ENCODE data around the gene NXN.
"Not testable (repeated sequence)": the region's sequence is repeated elsewhere in the genome, so short reads cannot be mapped to it uniquely, and the experiment has no call there.

Gene NXN

DNA sequence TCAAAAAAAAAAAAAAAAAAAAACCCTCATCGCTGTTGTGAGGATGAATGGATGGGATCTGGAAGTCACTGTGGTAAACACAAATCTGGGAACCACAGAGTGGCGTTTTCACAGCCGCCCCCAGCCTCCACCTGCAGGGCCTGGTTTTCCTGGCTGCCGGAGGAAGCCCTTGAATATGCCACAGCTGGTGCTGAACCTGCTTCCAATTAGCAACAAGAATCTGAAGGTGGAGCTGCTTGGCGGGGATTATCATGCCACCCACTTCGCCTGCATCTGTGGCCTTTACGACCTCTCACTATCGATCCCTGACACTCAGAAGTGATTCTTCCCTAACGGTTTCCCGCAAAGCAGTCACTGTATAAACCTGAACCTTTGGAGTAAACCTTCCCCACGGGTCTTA lies 181.3 kb downstream of the NXN start:
- Mint-ChIP-seq H3K27ac (no peak overlapping the region), H3K9me3 (no peaks in the 10 kb centered on the region), H3K4me3 (no peak overlapping the region), H3K27me3 (no peaks in the 10 kb centered on the region), H3K36me3 (peaks cover 8 to 21% of the 10 kb centered on the region in 2 donors), H3K4me1 (peaks cover 4 to 7% of the 10 kb centered on the region in 2 donors)
- no peak for ATAC-seq (replicated peaks)
- no peak for DNase-seq

DNA sequence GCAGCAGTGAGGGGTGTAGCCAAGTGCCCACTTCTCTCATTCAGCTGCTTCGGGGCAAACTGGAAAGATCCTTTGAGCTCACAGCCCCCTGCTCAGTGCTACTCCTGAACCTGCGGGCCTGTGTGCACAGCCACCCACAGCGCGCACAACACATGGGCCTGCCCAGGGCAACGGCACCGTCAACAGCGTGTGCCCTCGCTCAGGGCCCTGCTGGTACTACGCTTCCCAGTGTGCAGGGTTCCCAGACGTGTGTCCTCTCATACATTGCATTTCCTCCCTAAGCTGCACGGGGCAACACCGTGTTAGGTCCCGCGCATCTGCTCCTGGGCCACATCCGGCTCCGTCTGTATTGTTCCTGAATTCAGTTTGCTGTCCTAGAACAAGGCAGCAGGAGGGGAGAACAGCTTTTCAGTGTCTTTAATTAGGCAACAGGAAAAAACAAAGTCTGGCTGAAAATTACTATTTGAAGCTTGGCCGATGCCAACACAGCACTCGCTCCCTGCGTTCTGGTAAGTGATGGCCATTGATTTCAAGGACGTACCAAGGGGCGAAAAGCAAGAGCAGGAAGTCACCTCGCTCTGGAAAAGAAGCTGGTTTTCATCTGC lies 182.2 kb downstream of the NXN start:
- H3K4me3 Mint-ChIP-seq = no peak overlapping the region
- H3K36me3 Mint-ChIP-seq = peaks cover 15 to 26% of the 10 kb centered on the region in 2 donors
- H3K27me3 Mint-ChIP-seq = no peaks in the 10 kb centered on the region
- no peak overlapping the region for H3K27ac Mint-ChIP-seq
- no peak for ATAC-seq (replicated peaks)
- H3K4me1 Mint-ChIP-seq = peaks cover 4 to 7% of the 10 kb centered on the region in 2 donors
- DNase-seq = no peak
- H3K9me3 Mint-ChIP-seq = no peaks in the 10 kb centered on the region

DNA sequence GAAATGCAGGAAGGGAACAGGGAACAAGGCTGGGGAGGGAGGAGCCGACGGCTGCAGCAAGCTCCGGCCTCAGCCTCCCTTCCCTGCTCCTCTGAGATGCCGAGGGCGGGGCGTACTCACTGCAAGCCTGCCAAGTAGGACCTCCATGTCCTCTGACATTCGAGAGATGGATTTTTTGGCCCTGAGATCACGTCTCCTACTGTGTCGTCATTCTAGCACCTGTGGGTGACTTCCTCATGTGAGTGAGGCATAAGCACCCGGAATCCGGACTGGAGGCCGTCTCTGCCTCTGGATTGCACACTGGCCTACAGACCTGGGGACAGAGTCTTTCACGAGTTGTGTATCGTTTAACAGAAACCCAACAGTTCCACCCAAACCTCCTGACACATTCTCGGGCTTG lies 183.0 kb downstream of the NXN start:
- Mint-ChIP-seq H3K27me3 (no peaks in the 10 kb centered on the region), H3K9me3 (no peaks in the 10 kb centered on the region), H3K27ac (no peak overlapping the region), H3K36me3 (peaks cover 18 to 30% of the 10 kb centered on the region in 2 donors), H3K4me1 (peaks cover 4 to 7% of the 10 kb centered on the region in 2 donors), H3K4me3 (no peak overlapping the region)
- ATAC-seq (replicated peaks) (no peak), DNase-seq (no peak)

DNA sequence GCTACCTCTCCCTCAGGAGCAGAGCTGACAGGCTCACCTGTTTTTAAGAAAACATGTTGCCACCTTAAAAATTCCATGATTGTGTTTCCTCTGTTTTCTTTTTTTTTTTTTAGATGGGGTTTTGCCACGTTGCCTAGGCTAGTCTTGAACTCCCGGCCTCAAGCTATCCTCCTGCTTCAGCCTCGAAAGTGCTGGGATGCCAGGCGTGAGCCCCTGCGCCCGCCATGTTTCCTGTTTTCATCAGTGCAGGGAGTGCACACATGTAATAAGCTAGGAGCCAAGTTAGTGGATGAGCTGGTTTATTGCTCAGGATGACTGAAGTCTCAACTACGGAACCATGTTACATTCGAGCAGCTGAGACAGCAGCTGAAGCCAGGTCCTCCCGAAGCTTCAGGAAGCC lies 183.9 kb downstream of the NXN start:
- peaks cover 4 to 12% of the 10 kb centered on the region in 2 donors for H3K4me1 Mint-ChIP-seq
- no peaks in the 10 kb centered on the region for H3K27me3 Mint-ChIP-seq
- H3K9me3 Mint-ChIP-seq = no peaks in the 10 kb centered on the region
- ATAC-seq (replicated peaks) = no peak
- no peak overlapping the region for H3K4me3 Mint-ChIP-seq
- no peak for DNase-seq
- no peak overlapping the region for H3K27ac Mint-ChIP-seq
- H3K36me3 Mint-ChIP-seq = peaks cover 27 to 39% of the 10 kb centered on the region in 2 donors

DNA sequence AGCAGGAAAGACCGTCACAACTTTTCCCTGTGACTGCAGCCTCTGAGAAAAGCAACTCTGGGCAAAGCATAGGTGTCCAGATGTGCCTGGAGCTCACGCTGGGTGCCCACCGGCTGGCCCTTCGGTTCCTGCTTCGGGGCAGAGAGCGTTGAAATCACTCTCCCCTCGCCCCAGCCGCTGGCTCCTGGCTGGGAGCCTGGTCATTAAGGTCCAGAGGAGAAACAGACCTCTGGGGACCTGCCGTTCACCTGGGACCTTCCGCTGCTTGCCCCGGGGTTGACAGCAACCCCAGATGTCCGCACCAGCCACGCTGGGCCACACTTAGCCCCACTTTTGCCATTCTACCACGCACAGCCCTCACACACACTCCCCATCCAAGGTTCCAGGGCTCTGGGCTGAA lies 184.3 kb downstream of the NXN start:
- Mint-ChIP-seq H3K36me3 (peaks cover 27 to 40% of the 10 kb centered on the region in 2 donors), H3K4me3 (no peak overlapping the region), H3K27me3 (no peaks in the 10 kb centered on the region), H3K27ac (no peak overlapping the region), H3K4me1 (peaks cover 4 to 12% of the 10 kb centered on the region in 2 donors), H3K9me3 (no peaks in the 10 kb centered on the region)
- no peak for ATAC-seq (replicated peaks)
- DNase-seq = no peak

DNA sequence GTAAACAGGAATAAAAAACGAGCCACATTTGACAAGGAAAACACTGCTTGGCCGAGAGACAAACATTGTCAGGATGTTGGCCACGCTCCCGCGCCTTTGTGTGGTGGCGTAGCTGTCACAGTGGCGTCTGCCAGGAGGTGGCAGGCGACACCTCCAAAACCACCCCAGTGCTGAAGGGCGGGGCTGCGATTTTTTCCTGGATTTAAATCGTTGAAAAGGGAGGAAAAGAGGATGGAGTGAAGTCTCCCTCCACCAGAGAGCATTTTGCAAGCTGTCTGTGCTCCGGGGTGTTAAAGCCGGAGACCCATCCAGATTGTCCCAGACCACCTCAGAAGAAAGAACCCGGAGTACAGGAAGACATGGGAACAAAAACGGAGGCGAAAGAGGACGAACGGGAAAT lies 184.7 kb downstream of the NXN start:
- peaks cover 4 to 12% of the 10 kb centered on the region in 2 donors for H3K4me1 Mint-ChIP-seq
- no peaks in the 10 kb centered on the region for H3K27me3 Mint-ChIP-seq
- H3K9me3 Mint-ChIP-seq = no peaks in the 10 kb centered on the region
- DNase-seq (peak; percentile 23), ATAC-seq (replicated peaks) (peak; percentile 81 to 83)
- peak overlapping the region; percentile 36 to 69 for H3K4me3 Mint-ChIP-seq
- peak overlapping the region; percentile 25 for H3K27ac Mint-ChIP-seq
- peaks cover 30 to 44% of the 10 kb centered on the region in 2 donors for H3K36me3 Mint-ChIP-seq

DNA sequence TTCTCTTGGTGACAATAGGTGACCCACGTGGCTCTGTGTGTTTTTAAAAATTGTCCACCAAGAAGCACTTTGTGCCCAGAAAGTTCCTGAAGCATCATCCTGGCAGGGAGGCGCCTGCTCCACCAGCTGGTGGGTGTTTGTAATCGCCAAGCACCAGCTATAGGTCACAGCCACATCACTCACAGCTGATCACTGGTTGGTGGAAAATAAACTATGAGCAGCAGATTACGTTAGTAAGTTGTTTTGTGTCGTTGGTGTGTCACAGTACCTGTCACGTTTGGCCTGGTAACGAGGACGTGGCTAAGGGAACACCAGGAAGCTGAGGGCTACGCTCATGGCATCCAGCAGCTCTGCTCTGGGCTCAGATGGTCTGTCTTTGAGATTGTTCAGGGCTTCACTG lies 187.3 kb downstream of the NXN start:
- H3K27me3 Mint-ChIP-seq = no peaks in the 10 kb centered on the region
- H3K4me3 Mint-ChIP-seq = no peak overlapping the region
- DNase-seq = no peak
- ATAC-seq (replicated peaks) = no peak
- H3K27ac Mint-ChIP-seq = peak overlapping the region; percentile 62
- peaks cover 32 to 55% of the 10 kb centered on the region in 2 donors for H3K36me3 Mint-ChIP-seq
- H3K9me3 Mint-ChIP-seq = no peaks in the 10 kb centered on the region
- peaks cover 4 to 12% of the 10 kb centered on the region in 2 donors for H3K4me1 Mint-ChIP-seq

DNA sequence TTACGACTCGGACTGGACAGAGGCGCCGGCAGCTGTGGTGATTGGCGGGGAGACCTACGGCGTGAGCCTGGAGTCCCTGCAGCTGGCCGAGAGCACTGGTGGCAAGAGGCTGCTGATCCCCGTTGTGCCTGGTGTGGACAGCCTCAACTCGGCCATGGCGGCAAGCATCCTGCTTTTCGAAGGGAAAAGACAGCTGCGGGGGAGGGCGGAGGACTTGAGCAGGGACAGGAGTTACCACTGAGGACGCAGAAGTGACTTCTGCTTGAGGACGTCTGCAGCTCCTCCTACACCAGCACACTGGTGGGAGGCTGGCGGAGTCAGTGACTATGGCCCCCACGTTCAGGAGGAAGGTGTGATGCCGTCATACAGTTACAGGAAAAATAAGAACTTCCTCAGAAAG lies 187.7 kb downstream of the NXN start:
- no peak overlapping the region for H3K4me3 Mint-ChIP-seq
- no peaks in the 10 kb centered on the region for H3K9me3 Mint-ChIP-seq
- no peaks in the 10 kb centered on the region for H3K27me3 Mint-ChIP-seq
- ATAC-seq (replicated peaks) (no peak), DNase-seq (no peak)
- H3K27ac Mint-ChIP-seq = no peak overlapping the region
- peaks cover 4 to 12% of the 10 kb centered on the region in 2 donors for H3K4me1 Mint-ChIP-seq
- peaks cover 35 to 57% of the 10 kb centered on the region in 2 donors for H3K36me3 Mint-ChIP-seq

DNA sequence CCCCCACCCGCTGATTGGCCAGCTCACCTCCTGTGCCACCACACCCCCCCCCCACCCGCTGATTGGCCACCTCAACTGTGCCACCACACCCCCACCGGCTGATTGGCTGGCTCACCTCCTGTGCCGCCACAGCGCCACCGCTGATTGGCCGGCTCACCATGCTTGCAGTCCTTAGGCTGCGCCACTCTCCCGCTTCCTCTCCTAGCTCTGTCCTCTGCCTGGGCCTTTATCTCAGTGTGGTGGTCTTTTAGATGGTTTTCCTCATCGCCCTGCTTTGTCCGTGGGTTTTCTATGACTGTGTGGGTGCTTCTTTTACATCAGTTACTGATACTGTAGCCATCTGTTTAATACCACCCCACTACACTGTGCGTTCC lies 188.7 kb downstream of the NXN start:
- not testable (repeated sequence) for H3K9me3 Mint-ChIP-seq; DNase-seq; H3K27ac Mint-ChIP-seq; H3K4me3 Mint-ChIP-seq; H3K27me3 Mint-ChIP-seq; ATAC-seq (replicated peaks)
- peaks cover 4 to 12% of the 10 kb centered on the region in 2 donors for H3K4me1 Mint-ChIP-seq
- H3K36me3 Mint-ChIP-seq = peaks cover 30 to 52% of the 10 kb centered on the region in 2 donors

DNA sequence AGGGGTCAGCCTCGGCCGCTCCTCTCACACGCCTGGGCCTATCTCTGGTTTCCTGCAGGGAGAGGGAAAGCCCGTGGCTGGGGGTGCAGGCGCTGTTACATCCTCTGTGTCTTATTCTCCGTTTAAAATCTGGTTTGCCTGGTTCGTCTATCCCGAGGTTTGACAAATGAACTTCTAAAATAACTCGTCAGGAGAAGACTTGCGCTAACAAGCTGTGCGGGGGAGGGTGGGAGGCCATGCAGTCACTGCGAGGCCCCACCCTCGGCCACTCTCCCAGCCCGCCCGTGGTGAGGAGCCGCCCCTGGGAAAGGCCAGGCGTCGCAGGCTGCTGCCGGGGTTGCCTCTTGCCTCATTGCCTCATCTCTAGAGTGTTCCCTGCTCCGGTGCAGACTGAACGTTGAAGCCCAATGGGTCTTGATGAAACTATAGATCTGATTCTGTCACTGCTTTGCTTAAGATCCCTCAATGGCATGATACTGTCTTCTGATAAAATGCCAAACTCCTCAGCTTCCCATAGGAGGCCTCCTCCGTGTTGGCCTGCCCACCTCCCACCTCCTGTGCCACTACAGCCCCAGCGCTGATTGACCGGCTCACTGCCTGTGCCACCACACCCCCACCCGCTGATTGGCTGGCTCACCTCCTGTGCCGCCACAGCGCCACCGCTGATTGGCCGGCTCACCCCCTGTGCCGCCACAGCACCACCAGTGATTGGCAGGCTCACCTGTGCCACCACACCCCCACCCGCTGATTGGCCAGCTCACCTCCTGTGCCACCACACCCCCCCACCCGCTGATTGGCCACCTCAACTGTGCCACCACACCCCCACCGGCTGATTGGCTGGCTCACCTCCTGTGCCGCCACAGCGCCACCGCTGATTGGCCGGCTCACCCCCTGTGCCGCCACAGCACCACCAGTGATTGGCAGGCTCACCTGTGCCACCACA lies 189.4 kb downstream of the NXN start:
- peaks cover 4 to 12% of the 10 kb centered on the region in 2 donors for H3K4me1 Mint-ChIP-seq

DNA sequence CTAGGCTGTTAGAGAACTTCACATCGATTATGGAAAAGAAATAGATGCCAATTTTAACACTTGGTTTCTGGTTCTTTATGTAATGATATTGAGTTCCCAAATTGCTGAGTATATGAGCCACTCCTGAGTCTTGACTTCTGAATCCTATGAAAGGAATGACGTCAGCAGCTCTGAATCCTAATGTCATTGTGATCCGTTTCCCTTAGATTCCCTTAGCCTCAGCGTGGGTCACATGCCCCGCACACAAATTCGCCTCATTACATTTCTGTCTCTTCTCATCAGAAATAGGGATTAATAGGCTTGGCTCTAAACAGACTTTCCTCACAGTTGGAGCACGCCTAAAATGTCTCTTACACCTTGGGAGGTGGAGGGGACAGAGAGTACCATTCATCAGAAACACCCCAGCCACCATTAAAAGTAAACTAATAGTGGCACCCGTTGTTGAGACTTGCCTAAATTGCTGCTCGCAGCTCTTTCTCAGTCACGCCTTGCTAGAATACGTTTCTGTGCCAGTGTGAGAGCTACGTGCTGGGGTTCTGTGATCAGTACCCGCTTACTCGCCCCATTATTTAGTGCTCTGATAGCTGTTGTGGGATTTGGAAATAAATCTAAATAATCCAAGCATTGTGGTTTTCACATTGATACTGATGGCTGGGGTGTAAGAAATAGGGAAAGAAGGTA lies 190.3 kb downstream of the NXN start:
- H3K27ac Mint-ChIP-seq = no peak overlapping the region
- no peaks in the 10 kb centered on the region for H3K9me3 Mint-ChIP-seq

More for the DNA sequence above, 189.4 kb downstream of the NXN start:
- ATAC-seq (replicated peaks); H3K27ac Mint-ChIP-seq; H3K9me3 Mint-ChIP-seq; H3K27me3 Mint-ChIP-seq; H3K4me3 Mint-ChIP-seq; DNase-seq: not testable (repeated sequence)
- H3K36me3 Mint-ChIP-seq = peaks cover 30 to 47% of the 10 kb centered on the region in 2 donors

DNA sequence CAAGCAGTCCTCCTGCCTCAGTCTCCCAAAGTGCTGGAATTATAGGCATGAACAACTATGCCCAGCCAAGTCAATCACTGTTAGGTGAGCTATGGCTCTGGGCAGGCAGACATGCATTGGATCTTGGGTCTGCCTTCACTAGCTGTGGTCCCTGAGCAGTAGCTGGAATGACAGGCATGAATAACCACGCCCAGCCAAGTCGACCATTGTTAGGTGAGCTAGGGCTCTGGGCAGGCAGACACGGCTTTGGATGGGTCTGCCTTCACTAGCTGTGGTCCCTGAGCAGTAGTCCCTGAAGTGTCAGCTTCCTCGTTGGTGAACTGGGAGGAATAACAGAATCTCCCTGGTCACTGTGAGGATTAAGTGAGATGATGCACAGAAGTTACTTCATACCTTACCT lies 191.0 kb downstream of the NXN start:
- ATAC-seq (replicated peaks) (no peak), DNase-seq (no peak)
- Mint-ChIP-seq H3K36me3 (peaks cover 27 to 42% of the 10 kb centered on the region in 2 donors), H3K4me3 (no peak overlapping the region), H3K9me3 (no peaks in the 10 kb centered on the region), H3K27ac (no peak overlapping the region), H3K4me1 (peaks cover 4 to 13% of the 10 kb centered on the region in 2 donors), H3K27me3 (no peaks in the 10 kb centered on the region)

More for the DNA sequence above, 190.3 kb downstream of the NXN start:
- Mint-ChIP-seq H3K27me3 (no peaks in the 10 kb centered on the region), H3K4me1 (peaks cover 2 to 6% of the 10 kb centered on the region in 2 donors), H3K36me3 (peaks cover 27 to 43% of the 10 kb centered on the region in 2 donors), H3K4me3 (no peak overlapping the region)
- no peak for ATAC-seq (replicated peaks)
- DNase-seq = no peak

DNA sequence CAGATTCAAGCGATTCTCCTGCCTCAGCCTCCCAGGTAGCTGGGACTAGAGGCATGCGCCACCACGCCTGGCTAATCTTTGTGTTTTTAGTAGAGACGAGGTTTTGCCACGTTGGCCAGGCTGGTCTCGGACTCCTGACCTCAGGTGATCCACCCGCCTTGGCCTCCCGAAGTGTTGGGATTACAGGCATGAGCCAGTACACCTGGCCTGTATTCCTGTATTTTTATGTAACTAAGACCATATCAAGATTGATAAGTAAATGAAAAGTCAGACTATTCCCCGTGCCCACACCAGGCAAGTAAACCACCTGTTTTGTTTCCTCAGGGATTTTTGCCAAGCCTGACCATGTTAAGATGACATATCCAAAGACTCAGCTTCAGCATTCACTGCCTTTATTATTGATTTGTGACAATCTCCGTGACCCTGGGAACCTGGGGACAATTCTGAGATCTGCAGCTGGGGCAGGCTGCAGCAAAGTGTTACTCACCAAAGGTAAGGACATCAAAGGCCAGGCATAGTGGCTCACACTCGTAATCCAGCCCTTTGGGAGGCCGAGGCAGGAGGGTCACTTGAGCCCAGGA lies 191.8 kb downstream of the NXN start:
- Mint-ChIP-seq H3K4me1 (peaks cover 4 to 13% of the 10 kb centered on the region in 2 donors), H3K9me3 (no peaks in the 10 kb centered on the region), H3K4me3 (no peak overlapping the region), H3K36me3 (peaks cover 22 to 38% of the 10 kb centered on the region in 2 donors), H3K27ac (no peak overlapping the region), H3K27me3 (no peaks in the 10 kb centered on the region)
- no peak for ATAC-seq (replicated peaks)
- DNase-seq = no peak

DNA sequence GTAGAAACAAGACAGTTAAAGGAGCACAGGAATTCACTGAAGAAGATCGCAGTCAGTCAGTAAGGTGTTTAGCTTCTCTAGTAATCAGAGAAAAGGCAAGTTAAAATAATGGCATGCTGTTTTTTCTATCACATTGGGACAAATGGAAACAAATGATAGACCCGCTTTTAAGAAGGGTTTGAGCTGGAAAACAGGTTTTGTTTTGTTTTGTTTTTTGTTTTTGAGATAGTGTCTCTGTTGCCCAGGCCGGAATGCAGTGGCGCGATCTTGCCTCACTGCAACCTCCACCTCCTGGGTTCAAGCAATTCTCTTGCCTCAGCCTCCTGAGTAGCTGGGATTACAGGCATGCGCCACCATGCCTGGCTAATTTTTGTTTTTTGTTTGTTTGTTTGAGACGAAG lies 193.7 kb downstream of the NXN start:
- not testable (repeated sequence) for ATAC-seq (replicated peaks); H3K27me3 Mint-ChIP-seq; DNase-seq; H3K4me3 Mint-ChIP-seq; H3K9me3 Mint-ChIP-seq; H3K27ac Mint-ChIP-seq
- H3K4me1 Mint-ChIP-seq = peaks cover 13 to 18% of the 10 kb centered on the region in 2 donors
- H3K36me3 Mint-ChIP-seq = peaks cover 16 to 35% of the 10 kb centered on the region in 2 donors
